Prostate gland (tissue), 2 donors: ENCODE results near the gene ELN.

ENCODE experiments used
- POLR2A ChIP-seq: fragments of 450-650 bp; IDR thresholded peaks from one replicate; pipeline ENCODE4 v1.6.1; 2016; ENCODE audit warnings: antibody characterized with exemption, mild to moderate bottlenecking
- POLR2AphosphoS5 ChIP-seq: sonication (generic); formaldehyde crosslinking; IDR thresholded peaks from one replicate; pipeline ENCODE4 v1.6.1; 2017; ENCODE audit warnings: antibody characterized with exemption
- TF ChIP-seq, protein P1 (sequence below), 4 experiments: fragments of 200-600 bp in 2 of 4; fragments of 450-650 bp in 2 of 4; sonication (generic) in 2 of 4; IDR thresholded peaks; 1 replicate in 3 of 4; 2 replicates in 1 of 4; pipeline ENCODE4 v1.5.1; 2016 to 2019; ENCODE audit warnings: antibody characterized with exemption in 4 of 4, mild to moderate bottlenecking in 2 of 4, moderate library complexity in 2 of 4

DNA sequence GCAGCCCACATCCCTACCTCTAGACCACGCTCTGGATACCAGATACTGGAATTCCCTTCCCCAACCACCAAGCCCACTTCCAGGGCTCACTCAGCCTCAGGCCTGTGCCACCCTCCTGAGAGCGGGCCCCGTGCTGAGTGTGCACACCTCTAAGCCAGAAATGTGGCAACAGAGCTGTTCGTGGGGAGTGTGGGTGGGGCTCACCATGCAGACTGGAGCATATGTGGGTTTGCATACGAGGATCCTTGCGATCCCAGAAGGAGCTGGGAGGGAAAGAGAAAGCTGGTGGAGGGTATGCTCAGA is 42.6 kb downstream of the ELN start:
- TF ChIP-seq, protein P1, sequence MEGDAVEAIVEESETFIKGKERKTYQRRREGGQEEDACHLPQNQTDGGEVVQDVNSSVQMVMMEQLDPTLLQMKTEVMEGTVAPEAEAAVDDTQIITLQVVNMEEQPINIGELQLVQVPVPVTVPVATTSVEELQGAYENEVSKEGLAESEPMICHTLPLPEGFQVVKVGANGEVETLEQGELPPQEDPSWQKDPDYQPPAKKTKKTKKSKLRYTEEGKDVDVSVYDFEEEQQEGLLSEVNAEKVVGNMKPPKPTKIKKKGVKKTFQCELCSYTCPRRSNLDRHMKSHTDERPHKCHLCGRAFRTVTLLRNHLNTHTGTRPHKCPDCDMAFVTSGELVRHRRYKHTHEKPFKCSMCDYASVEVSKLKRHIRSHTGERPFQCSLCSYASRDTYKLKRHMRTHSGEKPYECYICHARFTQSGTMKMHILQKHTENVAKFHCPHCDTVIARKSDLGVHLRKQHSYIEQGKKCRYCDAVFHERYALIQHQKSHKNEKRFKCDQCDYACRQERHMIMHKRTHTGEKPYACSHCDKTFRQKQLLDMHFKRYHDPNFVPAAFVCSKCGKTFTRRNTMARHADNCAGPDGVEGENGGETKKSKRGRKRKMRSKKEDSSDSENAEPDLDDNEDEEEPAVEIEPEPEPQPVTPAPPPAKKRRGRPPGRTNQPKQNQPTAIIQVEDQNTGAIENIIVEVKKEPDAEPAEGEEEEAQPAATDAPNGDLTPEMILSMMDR (IDR thresholded peaks at IDR 0.05) = no peak
- TF ChIP-seq POLR2A = no peak
- no peak for TF ChIP-seq POLR2AphosphoS5
